Retina (tissue), 1 donor: ENCODE results near the gene AMDHD1.

Experiments used
- DNase-seq: peaks from one replicate; pipeline ENCODE4 v3.0.0-alpha.2; 2016

Gene AMDHD1

GRCh38 chr12:95943330-95943842, at the start of gene AMDHD1:
Gene AMDHD1 (plus strand): TSS chr12:95943331. CDS start chr12:95943399, 68 bp downstream.
- peak; percentile 82 for DNase-seq

GRCh38 chr12:95896846-95897245, 46.3 kb upstream of the AMDHD1 start:
- DNase-seq: no peak

GRCh38 chr12:95898081-95898480, 45.0 kb upstream of the AMDHD1 start:
- DNase-seq: no peak

GRCh38 chr12:95908573-95908972, 34.6 kb upstream of the AMDHD1 start:
- DNase-seq: no peak

- DNase-seq: no peak
These were observed 33.3 kb upstream of the AMDHD1 start for GRCh38 chr12:95909871-95910270.

GRCh38 chr12:95918194-95918993, 24.7 kb upstream of the AMDHD1 start:
- DNase-seq: peak; percentile 50

GRCh38 chr12:95919110-95919509, 24.0 kb upstream of the AMDHD1 start:
- DNase-seq: no peak

GRCh38 chr12:95922231-95922630, 20.9 kb upstream of the AMDHD1 start:
- DNase-seq: no peak

- DNase-seq: no peak
These were observed 2.6 kb upstream of the AMDHD1 start for GRCh38 chr12:95940514-95940913.

GRCh38 chr12:95942101-95942523, 1.0 kb upstream of the AMDHD1 start:
- no peak for DNase-seq

- peak; percentile 65 for DNase-seq
These were observed 404 bp upstream of the AMDHD1 start, which contains the start of gene CCDC38 for GRCh38 chr12:95942524-95943329. Gene CCDC38 (minus strand): TSS chr12:95942614. CDS start chr12:95936509, 6,105 bp downstream.

GRCh38 chr12:95944108-95944704, 1.1 kb downstream of the AMDHD1 start:
- no peak for DNase-seq

- DNase-seq: no peak
These were observed 6.5 kb downstream of the AMDHD1 start for GRCh38 chr12:95949477-95950206.

- DNase-seq: no peak
These were observed 8.4 kb downstream of the AMDHD1 start for GRCh38 chr12:95951515-95951914.

GRCh38 chr12:95953000-95953399, 9.9 kb downstream of the AMDHD1 start:
- DNase-seq: no peak

- DNase-seq: no peak
These were observed 12.5 kb downstream of the AMDHD1 start for GRCh38 chr12:95955549-95956159.

GRCh38 chr12:95956557-95957145, 13.5 kb downstream of the AMDHD1 start:
- DNase-seq: peak; percentile 40

- no peak for DNase-seq
These were observed 16.0 kb downstream of the AMDHD1 start for GRCh38 chr12:95959107-95959506.

- no peak for DNase-seq
These were observed 17.1 kb downstream of the AMDHD1 start for GRCh38 chr12:95960241-95960640.

- DNase-seq: no peak
These were observed 19.1 kb downstream of the AMDHD1 start for GRCh38 chr12:95962222-95962621.

GRCh38 chr12:95963096-95963495, 20.0 kb downstream of the AMDHD1 start:
- no peak for DNase-seq
